Pulmonary artery endothelial cell (primary cell): ENCODE measurements around the gene TFIP11. TPM values are rescaled to one million over a fixed set of nuclear protein-coding genes. Genes with fewer than 3 reads are reported as not detected.

Experiments used
- DNase-seq: peaks from one replicate; pipeline ENCODE4 v3.0.0-alpha.2; 2011; ENCODE audit warnings: low read depth, low spot score
- total RNA-seq: library from RNA; depleted of rRNA; stranded (reverse); fragments of >200 nt; gene quantifications from 2 replicates; pipeline ENCODE4 v1.2.3, GENCODE V29; 2014

The TFIP11 gene
- total RNA-seq, 1 donor from 2014 or later: 40.1 TPM

- DNase-seq: no peak
Measured at GRCh38 chr22:26479792-26480610, 32.3 kb downstream of the TFIP11 start.

DNA sequence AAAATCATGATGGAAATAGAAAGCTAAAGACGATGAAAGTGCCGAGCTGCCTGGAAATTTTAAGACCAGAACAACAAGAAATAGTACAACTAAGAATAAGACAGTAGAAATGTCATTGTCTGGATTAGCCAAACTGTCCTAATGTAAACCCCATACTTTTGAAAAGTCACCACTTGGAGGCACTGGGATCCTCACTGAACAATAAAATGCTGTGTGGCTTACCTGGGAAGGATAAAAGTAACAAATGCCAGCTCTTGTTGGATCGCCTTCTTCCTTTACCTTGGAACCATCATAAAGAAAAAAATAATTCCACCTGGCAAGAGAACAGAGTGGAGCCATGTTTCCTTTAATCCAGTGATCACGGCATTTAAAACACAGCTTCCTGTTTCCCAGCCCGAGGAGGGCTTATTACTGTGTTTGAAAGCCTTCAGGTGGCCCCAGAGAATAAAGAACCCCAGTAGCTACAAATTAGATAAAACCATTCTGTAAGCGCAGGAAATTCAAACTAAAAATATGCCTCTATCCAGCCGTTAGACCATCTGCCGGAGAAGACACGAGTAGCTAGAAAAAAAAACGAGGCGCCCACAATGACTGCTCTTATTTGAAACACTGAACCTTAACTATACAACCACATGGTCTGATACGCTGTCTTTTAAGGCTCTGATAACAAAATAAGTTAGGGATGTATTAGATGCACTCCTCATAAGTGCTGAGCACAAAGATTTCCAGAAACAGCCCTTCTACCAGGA is 33.1 kb downstream of the TFIP11 start:
- DNase-seq: no peak

DNA sequence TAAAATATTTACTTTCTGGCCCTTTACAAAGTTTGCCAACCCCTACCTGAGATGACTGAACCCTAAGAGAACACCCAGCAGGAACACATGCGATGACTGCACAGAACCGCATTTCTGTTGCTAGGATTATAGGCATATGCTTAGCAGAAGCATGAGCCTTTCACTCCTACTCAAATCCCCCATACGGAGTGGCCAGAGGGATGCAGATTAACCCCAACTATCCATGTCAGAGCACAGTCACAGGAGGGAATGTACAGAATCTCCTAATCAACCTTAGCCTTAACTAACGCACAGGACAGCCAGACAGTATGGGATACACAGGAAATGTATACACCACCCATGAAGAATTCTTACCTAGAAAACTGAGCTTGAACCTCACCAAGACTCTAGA is 34.9 kb downstream of the TFIP11 start:
- no peak for DNase-seq

DNA sequence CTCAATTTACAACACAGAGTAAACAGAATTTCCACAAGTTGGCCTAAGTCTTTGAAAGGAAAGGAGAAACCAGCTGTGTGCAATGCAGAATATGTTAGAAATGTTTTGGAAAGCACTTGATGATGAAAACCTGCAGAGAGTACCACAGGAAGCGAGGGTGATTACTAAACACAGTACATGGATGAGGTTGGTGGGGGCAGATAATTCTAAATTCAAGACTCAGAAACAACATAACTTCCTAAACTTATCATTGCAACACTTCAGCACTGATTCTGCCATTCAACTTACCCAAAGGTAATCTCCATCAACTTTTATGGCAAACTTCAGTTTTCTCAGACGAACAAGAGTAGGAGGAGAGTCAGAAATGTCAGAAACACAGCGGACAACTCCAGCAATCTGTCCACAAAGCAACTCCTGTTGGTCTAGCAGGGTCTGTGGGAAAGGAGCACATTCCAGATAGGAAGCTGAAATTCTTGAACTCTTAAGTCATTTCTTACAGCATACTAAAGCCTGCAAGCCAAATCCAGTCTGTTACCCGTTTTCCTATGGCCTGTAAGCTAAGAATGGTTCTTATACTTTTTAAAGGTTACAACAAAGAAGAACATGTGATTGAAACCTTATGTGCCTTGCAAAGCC is 35.5 kb downstream of the TFIP11 start:
- no peak for DNase-seq

DNA sequence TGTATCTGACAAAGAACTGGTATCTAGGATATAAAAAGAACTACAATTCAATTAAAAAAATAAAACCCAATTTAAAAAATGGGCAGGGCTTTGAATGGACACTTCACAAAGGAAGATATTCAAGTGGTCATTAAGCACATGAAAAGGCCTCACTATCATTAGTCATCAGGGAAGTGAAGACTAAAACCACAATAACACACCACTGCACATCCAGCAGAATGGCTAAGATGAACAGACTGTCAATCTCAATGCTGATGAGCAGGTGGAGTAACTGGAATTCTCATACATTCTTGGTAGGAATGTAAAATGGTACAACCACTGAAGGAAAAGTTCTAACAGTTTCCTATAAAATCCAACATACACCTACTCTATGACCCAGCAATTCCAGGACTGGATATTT is 37.6 kb downstream of the TFIP11 start:
- no peak for DNase-seq

GRCh38 chr22:26471522-26471921 is 40.8 kb downstream of the TFIP11 start:
- peak; percentile 62 for DNase-seq

- no peak for DNase-seq
Measured at GRCh38 chr22:26470807-26471206, 41.5 kb downstream of the TFIP11 start.

DNA sequence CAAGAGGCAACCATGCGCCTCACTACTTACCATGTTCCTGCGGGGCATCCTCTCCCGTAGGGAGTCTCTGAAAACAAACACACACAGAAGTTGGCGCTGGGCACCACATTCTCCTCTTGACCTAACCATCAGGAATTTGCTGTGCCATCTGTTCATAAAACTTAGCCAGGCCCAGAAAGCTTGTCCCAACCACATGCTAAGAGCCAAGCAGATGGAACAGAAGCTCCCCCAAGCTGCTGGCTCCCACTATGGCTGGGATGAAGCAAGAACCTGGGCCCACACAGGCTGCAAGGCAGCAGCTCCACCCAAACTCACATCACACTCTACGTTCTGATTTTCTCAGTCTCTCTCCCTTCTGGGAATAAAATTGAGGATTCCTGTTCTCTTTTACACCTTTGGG is 46.1 kb downstream of the TFIP11 start:
- DNase-seq: no peak

DNA sequence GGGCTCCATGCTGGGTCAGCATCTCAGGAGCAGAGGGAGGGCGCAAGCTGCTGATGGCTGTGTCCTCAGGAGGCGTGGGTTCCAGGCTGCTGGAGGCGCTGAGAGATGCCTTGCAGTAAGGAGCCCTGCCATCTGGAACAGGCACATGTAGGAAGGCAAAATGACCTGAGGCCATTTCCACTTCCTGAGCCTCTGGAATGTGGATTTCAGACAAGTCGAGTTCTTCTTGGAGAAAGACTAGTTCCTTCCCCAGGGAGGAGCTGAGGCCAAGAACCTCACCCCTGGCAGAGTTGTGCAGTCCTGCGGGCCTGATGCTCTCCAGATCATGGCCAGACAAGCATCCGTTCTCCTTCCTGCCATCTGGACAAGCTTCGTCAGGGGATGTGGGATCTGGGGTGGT is 48.0 kb downstream of the TFIP11 start:
- DNase-seq: peak; percentile 58

GRCh38 chr22:26463688-26464087 is 48.6 kb downstream of the TFIP11 start:
- DNase-seq: no peak

GRCh38 chr22:26463101-26463661 is 49.1 kb downstream of the TFIP11 start:
- no peak for DNase-seq

DNA sequence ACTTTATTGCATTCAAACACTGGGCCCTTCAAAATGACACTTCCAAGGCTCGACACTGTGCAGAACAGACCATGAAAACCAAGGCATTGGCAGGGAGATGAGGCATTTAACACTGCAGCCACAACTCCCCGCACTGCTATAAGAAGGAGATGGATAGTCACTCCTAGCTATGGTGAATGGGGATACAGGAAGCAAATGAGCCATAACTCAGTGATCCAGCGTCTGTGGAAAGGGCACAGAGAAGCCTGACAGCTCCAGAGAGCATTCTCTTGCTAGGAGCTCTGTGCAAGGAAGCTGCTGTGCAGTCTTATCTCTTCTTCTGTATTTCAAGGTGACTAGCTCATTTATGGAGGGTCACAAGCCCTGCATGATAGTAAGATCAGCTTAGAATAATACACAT is 49.6 kb downstream of the TFIP11 start:
- DNase-seq: no peak

- DNase-seq: no peak
Measured at GRCh38 chr22:26462051-26462450, 50.2 kb downstream of the TFIP11 start.

DNA sequence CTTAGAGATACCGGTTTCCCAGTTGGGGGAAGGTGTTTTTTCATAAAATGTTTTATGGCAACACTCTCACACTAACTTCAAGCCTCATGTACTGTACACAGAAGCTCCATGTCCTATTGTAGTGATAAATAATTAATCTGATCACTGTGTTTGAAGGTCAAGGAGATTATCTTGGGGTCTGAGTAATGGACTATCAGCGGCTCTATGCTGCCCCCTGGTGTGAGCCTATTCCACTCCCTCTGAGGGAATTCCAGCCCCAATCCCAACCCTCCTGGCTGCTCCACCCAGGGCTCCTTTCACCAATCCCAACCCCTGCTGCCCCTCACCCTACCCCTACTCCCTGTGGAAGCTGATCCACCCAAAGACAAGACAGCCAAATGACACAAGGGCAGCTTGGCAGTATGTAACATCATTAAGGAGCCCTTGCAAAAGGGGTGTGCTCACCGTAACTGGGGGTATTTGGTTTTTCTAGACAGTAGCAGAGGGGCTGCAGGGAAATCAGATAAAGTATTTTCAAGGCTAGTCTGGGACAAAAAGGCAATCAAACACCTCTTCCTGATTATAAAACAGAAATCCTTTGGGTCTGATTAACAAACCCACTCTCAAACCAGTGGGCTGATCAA is 51.0 kb downstream of the TFIP11 start:
- no peak for DNase-seq

- no peak for DNase-seq
Measured at GRCh38 chr22:26460202-26460601, 52.1 kb downstream of the TFIP11 start.

DNA sequence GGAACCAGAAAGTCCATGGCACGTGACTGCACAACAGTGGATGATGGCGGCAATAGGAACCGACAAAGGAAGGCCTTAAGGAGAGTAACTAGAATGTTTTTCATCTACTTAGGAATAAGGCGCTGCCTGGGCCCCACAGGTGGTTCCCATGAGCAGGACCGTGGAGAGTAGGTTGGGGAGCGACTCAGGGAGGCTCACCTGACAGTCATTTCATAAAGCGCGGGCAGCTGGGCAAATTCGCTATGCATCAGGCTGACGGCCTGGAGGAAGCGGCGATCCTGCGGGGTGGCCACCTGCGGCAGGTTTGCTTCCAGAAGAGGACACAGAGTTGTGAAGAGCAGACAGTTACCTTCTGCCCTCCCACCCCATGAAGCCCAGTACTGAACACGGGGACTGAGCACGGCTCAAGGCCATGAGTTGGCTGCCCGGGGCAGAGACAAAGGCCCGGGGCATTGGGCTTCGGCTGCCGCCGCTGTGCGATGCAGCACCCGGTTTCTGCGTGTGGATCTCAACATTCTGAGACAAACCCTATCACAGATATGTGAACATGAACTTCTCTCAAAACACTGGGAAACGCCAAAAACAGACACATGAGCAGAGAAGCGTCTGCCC is 54.5 kb downstream of the TFIP11 start:
- no peak for DNase-seq

- DNase-seq: no peak
Measured at GRCh38 chr22:26453812-26454500, 58.3 kb downstream of the TFIP11 start.

- DNase-seq: no peak
Measured at GRCh38 chr22:26453216-26453615, 59.1 kb downstream of the TFIP11 start.

GRCh38 chr22:26452236-26453016 is 59.8 kb downstream of the TFIP11 start:
- DNase-seq: no peak
